Left lung (tissue), 10 donors: ENCODE data around the gene OSBPL5. TPM values are rescaled to one million over a fixed set of nuclear protein-coding genes. Genes with fewer than 3 reads are reported as not detected.

ENCODE experiments used
- ATAC-seq: fragments of 200-7000 bp; cut with Tn5 transposase; one replicate; pipeline ENCODE4 v1.9.1; 2020; ENCODE audit warnings: moderate library complexity
- DNase-seq, 4 donors: peaks; one replicate each; pipeline ENCODE4 v3.0.0-alpha.2; 2013 to 2020
- H3K27ac ChIP-seq, 2 donors: fragments of 200-600 bp; sonication (generic) in 1 of 2; one replicate each; pipeline versions ENCODE4 v1.5.0 to v1.8.0; 2020 to 2021
- H3K27me3 ChIP-seq, 2 donors: fragments of 200-600 bp; sonication (generic) in 1 of 2; one replicate each; pipeline versions ENCODE4 v1.5.0 to v1.8.0; 2020 to 2021
- H3K36me3 ChIP-seq, 2 donors: fragments of 200-600 bp; sonication (generic) in 1 of 2; one replicate each; pipeline versions ENCODE4 v1.5.0 to v1.8.0; 2020 to 2021
- H3K4me1 ChIP-seq, 2 donors: fragments of 200-600 bp; one replicate each; pipeline ENCODE4 v1.8.0; 2021
- H3K4me3 ChIP-seq, 2 donors: fragments of 200-600 bp; sonication (generic) in 1 of 2; one replicate each; pipeline versions ENCODE4 v1.5.0 to v1.8.0; 2020 to 2021; ENCODE audit warnings: mild to moderate bottlenecking in 1 of 2
- H3K9me3 ChIP-seq, 2 donors: fragments of 200-600 bp; sonication (generic) in 1 of 2; one replicate each; pipeline versions ENCODE4 v1.5.0 to v1.8.0; 2020 to 2021
- CTCF ChIP-seq, 2 donors: fragments of 200-600 bp; sonication (generic) in 1 of 2; IDR thresholded peaks; one replicate each; pipeline versions ENCODE4 v1.5.0 to v1.8.0; 2021; ENCODE audit warnings: antibody characterized with exemption in 2 of 2
- intact Hi-C, 2 donors: fragments of 100-400 bp; cut with DNase I; formaldehyde crosslinking; loops; one replicate each; pipeline versions ENCODE4 v1.11.2 to v1.14.2; 2022
- polyA plus RNA-seq, 6 donors: library from polyadenylated mRNA; unstranded; fragments of 120-200 nt; gene quantifications; one replicate each; pipeline ENCODE4 v1.2.1, GENCODE V29; 2013; ENCODE audit not compliant: insufficient read length in 6 of 6
- total RNA-seq, 2 donors: library from RNA; stranded (reverse); fragmentation: NEBNext Ultra II Directional; extraction: Animal tissue kit (Norgen Biotek cat#: 25700); gene quantifications; one replicate each; pipeline ENCODE4 v1.2.1, GENCODE V29; 2021
- donor health status: DM: no; HTN: yes; CAD: no.
- donor health status: DM: no; HTN: no; CAD: no.

OSBPL5 gene
- total and polyA plus RNA-seq, 8 donors: 19.5 to 39.6 (median 30.4) TPM

DNA sequence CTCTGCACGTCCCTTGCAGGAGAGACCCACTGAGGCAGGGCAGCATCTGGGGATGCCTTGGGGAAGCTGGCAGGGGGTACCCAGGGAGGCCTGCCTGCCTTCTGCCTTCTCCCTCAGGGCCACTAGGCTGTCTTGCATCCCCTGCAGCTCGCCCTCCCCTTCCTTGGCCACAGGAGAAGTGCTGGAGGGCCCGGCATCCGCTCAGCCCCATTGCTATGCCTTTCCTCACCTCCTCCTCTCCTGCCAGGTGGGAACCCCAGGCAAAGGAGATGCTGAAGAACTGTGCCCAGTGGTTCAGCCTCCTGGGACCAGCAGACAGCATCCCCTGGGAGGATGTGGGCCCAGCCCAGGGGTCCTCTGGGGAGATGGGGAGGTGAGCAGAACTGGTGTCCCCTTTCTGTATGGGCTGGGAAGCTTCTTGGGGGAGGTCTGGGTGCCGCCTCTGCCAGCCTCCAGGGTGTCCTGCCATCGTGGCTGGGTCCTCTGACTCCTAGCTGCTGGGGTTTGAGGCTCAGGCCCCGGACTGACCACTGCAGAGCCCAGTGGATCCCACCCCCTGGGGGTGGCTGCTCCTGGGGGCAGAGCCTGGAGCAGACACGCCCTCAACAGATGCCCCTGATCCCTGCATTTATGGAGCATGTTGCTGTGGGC lies 32.9 kb upstream of the OSBPL5 start:
- Histone ChIP-seq H3K27me3 (peaks cover 21 to 67% of the 10 kb centered on the region in 2 donors), H3K4me1 (no peaks in the 10 kb centered on the region), H3K9me3 (no peaks in the 10 kb centered on the region), H3K4me3 (no peak overlapping the region), H3K27ac (no peak overlapping the region), H3K36me3 (no peaks in the 10 kb centered on the region)
- intact Hi-C loops: no loop called here
- DNase-seq: peak in 1 of 4 donors; percentile 49
- no peak for TF ChIP-seq CTCF (IDR thresholded peaks at IDR 0.05)
- no peak for ATAC-seq

- DNase-seq (peak in 1 of 4 donors; percentile 47), ATAC-seq (no peak)
- no peak for TF ChIP-seq CTCF (IDR thresholded peaks at IDR 0.05)
- Histone ChIP-seq H3K27me3 (peaks cover 13 to 58% of the 10 kb centered on the region in 2 donors), H3K4me1 (no peaks in the 10 kb centered on the region), H3K9me3 (no peaks in the 10 kb centered on the region), H3K4me3 (no peak overlapping the region), H3K27ac (no peak overlapping the region), H3K36me3 (no peaks in the 10 kb centered on the region)
- intact Hi-C loops: no loop called here
These were observed 32.1 kb upstream of the OSBPL5 start for GRCh38 chr11:3197044-3197695.

GRCh38 chr11:3196161-3197043 lies 31.3 kb upstream of the OSBPL5 start:
- peak in 1 of 4 donors; percentile 76 for DNase-seq
- no peaks in the 10 kb centered on the region for H3K4me1 ChIP-seq
- H3K4me3 ChIP-seq: no peak overlapping the region
- no peaks in the 10 kb centered on the region for H3K36me3 ChIP-seq
- intact Hi-C loops: no loop called here
- peaks cover 5 to 51% of the 10 kb centered on the region in 2 donors for H3K27me3 ChIP-seq
- no peaks in the 10 kb centered on the region for H3K9me3 ChIP-seq
- ATAC-seq: no peak
- no peak for TF ChIP-seq CTCF (IDR thresholded peaks at IDR 0.05)
- H3K27ac ChIP-seq: no peak overlapping the region

- no peaks in the 10 kb centered on the region for H3K36me3 ChIP-seq
- no peaks in the 10 kb centered on the region for H3K9me3 ChIP-seq
- peaks cover 0 to 42% of the 10 kb centered on the region in 2 donors for H3K27me3 ChIP-seq
- H3K4me1 ChIP-seq: no peaks in the 10 kb centered on the region
- peak in 1 of 2 donors; percentile 21 for TF ChIP-seq CTCF (IDR thresholded peaks at IDR 0.05)
- DNase-seq: peak in 2 of 4 donors; percentile 19 to 54
- H3K27ac ChIP-seq: no peak overlapping the region
- intact Hi-C loops: no loop called here
- H3K4me3 ChIP-seq: no peak overlapping the region
- ATAC-seq: peak; percentile 53
These were observed 30.4 kb upstream of the OSBPL5 start for GRCh38 chr11:3195251-3196160.
